Mammary epithelial cell (primary cell): ENCODE results near the gene NPB.

Experiments
- EZH2 ChIP-seq: IDR thresholded peaks from 2 replicates; pipeline ENCODE4 v1.6.1; 2012; ENCODE audit warnings: low read length, inconsistent platforms, borderline replicate concordance
- TF ChIP-seq, protein P1 (sequence below), 2 donors: IDR thresholded peaks in 1 of 2; conservative IDR thresholded peaks in 1 of 2; 2 replicates each; pipeline ENCODE4 v1.5.1; 2011 to 2012; ENCODE audit warnings: inconsistent platforms in 2 of 2, low read length in 2 of 2, mild to moderate bottlenecking in 2 of 2, control low read depth in 1 of 2, low read depth in 1 of 2; ENCODE audit not compliant: insufficient read depth in 1 of 2; ENCODE audit errors: extremely low read depth in 1 of 2

DNA sequence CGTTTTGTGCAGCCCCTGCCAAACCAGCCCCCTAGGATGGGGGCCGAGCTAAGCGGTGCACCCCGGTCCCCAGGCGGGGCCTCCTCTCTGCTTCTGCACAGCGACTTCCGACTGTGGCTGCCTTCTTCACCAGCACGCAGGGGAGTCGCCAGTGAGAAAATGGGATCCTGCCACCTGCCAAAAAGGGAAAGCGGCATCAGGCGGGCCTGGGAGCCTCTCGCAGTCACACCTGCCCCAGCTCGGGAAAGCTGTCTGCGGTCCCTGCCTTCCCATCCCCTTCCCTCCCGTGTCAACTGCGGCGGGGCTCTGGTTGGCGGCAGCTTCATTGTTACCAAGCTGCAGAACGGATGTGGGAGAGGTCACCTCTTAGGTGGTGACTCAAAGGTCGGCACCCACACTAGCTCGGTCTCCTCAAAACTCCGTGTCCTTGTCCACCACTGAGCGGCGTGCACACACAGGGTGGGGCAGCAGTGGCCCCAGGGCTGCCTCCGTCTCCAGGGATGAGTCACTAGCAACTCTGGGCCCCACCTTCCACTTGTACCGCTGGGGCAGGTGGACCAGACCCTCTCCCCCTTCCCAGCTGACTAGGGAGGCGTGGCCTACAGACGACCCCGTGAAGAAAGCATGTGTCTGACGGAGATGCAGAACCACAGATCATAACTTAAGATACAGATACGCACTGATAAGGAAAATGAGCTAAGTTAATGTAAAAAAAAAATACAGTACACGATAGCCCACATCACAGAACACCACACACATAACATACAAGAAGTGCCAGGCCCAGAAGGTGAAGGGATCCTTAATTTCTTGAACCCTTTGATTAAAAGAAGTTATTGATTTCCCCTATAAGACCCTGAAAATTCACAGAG lies 10.6 kb downstream of the NPB start:
- TF ChIP-seq, protein P1, sequence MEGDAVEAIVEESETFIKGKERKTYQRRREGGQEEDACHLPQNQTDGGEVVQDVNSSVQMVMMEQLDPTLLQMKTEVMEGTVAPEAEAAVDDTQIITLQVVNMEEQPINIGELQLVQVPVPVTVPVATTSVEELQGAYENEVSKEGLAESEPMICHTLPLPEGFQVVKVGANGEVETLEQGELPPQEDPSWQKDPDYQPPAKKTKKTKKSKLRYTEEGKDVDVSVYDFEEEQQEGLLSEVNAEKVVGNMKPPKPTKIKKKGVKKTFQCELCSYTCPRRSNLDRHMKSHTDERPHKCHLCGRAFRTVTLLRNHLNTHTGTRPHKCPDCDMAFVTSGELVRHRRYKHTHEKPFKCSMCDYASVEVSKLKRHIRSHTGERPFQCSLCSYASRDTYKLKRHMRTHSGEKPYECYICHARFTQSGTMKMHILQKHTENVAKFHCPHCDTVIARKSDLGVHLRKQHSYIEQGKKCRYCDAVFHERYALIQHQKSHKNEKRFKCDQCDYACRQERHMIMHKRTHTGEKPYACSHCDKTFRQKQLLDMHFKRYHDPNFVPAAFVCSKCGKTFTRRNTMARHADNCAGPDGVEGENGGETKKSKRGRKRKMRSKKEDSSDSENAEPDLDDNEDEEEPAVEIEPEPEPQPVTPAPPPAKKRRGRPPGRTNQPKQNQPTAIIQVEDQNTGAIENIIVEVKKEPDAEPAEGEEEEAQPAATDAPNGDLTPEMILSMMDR (conservative IDR thresholded peaks at IDR 0.05 in 1 of 2, IDR thresholded peaks at IDR 0.05 in 1 of 2; ENCODE audit: extremely low read depth in 1 of 2, insufficient read depth in 1 of 2, low read depth in 1 of 2, low read length in 2 of 2), result no peak
- TF ChIP-seq EZH2, result no peak
